Mesodermal cell (in vitro differentiated cells): ENCODE measurements around the gene SORCS2.

Experiments used
- H3K27ac ChIP-seq: 2 replicates; pipeline ENCODE4 v1.7.0; 2013; ENCODE audit warnings: mild to moderate bottlenecking, low read depth, low read length, moderate library complexity; ENCODE audit not compliant: severe bottlenecking
- H3K36me3 ChIP-seq: 2 replicates; pipeline ENCODE4 v1.7.1; 2013; ENCODE audit warnings: mild to moderate bottlenecking, low read length, moderate library complexity; ENCODE audit not compliant: control insufficient read depth, insufficient read depth
- H3K4me1 ChIP-seq: one replicate; pipeline ENCODE4 v1.7.1; 2013; ENCODE audit warnings: mild to moderate bottlenecking, low read length; ENCODE audit not compliant: insufficient read depth, control insufficient read depth, poor library complexity, severe bottlenecking
- H3K4me3 ChIP-seq: 2 replicates; pipeline ENCODE4 v1.7.0; 2013; ENCODE audit warnings: low read length, control low read depth, mild to moderate bottlenecking; ENCODE audit not compliant: insufficient read depth, poor library complexity, severe bottlenecking; ENCODE audit errors: extremely low read depth
- H3K9me3 ChIP-seq: 2 replicates; pipeline ENCODE4 v1.7.1; 2013; ENCODE audit warnings: mild to moderate bottlenecking, low read length, moderate library complexity; ENCODE audit not compliant: control insufficient read depth
- WGBS, 2 experiments: methylation state at CpG; one replicate each; pipeline ENCODE4 v1.1.5; 2013; ENCODE audit warnings: missing lambda C conversion rate in 2 of 2; ENCODE audit not compliant: insufficient coverage in 2 of 2; 5-methylcytosine and 5-hydroxymethylcytosine counted together

Gene SORCS2

DNA sequence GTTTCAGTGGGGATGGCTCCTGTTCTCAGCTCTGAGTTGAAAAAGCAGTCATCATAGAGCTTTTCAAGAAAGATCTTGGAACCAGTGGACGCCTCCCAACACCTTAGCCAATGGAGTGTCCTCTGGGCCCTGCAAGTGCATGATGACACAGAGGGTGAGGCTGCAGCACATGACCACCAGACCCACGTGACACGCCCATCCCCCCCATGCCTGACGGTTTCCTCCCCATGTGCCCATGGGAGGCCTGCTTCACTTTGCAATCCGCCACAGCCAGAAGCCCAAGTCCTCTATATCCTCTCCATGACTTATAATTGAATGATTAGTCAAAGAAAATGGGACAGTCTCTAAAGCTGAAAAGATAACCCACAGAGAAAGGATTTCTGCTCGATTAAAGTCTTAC is 560.3 kb downstream of the SORCS2 start:
- peaks cover 4% of the 10 kb centered on the region for H3K4me1 ChIP-seq
- WGBS, 2 experiments = 91 to 100% methylated on average over 2 of the region's 6 CpGs
- H3K9me3 ChIP-seq = no peaks in the 10 kb centered on the region
- H3K4me3 ChIP-seq = no peak overlapping the region
- peaks cover 4% of the 10 kb centered on the region for H3K36me3 ChIP-seq
- no peak overlapping the region for H3K27ac ChIP-seq

DNA sequence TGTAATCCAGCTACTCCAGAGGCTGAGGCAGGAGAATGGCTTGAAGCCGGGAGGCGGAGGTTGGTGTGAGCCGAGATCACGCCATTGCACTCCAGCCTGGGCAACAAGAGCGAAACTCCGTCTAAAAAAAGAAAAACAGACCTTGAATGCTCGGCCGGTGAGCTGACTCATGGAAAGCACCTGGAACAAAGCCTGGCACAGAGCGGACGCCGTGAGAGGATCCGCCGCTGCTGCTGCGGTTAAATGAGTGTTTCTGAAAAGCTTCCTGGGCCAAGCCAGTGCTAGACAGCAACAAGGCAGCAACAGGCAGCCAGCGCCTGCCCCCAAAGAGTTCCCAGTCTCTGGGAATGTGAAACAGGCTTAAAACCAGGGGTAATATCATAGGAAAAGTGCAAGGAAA is 560.9 kb downstream of the SORCS2 start:
- Histone ChIP-seq H3K4me1 (peaks cover 4% of the 10 kb centered on the region), H3K27ac (no peak overlapping the region), H3K9me3 (no peaks in the 10 kb centered on the region), H3K4me3 (no peak overlapping the region), H3K36me3 (peaks cover 10% of the 10 kb centered on the region)
- 89 to 96% methylated on average over 15 of the region's 15 CpGs for WGBS, 2 experiments

GRCh38 chr4:7753931-7754465 is 561.7 kb downstream of the SORCS2 start:
- peaks cover 4% of the 10 kb centered on the region for H3K4me1 ChIP-seq
- H3K36me3 ChIP-seq = peaks cover 16% of the 10 kb centered on the region
- 93 to 96% methylated on average over 15 of the region's 15 CpGs for WGBS, 2 experiments
- H3K9me3 ChIP-seq = no peaks in the 10 kb centered on the region
- H3K4me3 ChIP-seq = no peak overlapping the region
- no peak overlapping the region for H3K27ac ChIP-seq

DNA sequence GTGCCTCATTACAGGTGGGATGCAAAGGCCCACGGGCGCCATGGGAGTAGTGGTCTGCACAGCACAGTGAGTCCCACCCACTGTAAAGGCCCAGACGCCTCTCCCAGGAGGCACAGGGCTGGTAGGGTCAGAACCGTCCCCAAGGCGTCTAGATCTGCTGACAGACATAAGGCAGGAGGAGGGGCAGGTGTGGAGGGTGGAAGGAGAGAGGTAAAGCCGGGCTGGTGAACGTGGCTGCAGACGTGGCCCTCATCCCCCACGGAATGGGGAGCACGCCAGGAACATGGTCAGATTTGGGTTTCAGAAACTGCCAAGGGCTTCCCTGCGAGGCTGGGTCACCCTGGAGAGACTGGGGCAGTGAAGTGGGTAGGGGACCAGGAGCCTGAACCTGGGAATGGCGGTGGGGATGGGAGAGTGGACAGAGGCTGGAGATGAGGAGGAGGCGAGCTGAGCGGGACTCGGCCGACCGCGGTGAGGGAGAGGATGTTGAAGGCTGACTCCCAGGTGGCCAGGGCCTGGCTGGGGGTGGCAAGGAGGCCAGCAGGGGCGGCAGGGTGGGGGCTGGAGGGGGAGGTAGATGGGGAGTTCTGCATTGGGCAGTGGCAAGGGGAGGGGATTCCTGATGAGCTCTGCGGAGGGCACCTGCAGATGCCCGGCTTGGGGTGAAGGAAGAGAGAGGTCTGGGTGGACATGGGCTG is 562.4 kb downstream of the SORCS2 start:
- Histone ChIP-seq H3K4me1 (peaks cover 3% of the 10 kb centered on the region), H3K36me3 (peaks cover 22% of the 10 kb centered on the region), H3K9me3 (no peaks in the 10 kb centered on the region), H3K27ac (no peak overlapping the region), H3K4me3 (no peak overlapping the region)
- WGBS, 2 experiments = 88% methylated on average over 15 to 19 of the region's 21 CpGs

- H3K4me1 ChIP-seq = no peaks in the 10 kb centered on the region
- no peak overlapping the region for H3K4me3 ChIP-seq
- 90 to 93% methylated on average over 13 to 15 of the region's 16 CpGs for WGBS, 2 experiments
- peaks cover 28% of the 10 kb centered on the region for H3K36me3 ChIP-seq
- no peaks in the 10 kb centered on the region for H3K9me3 ChIP-seq
- H3K27ac ChIP-seq = no peak overlapping the region
Observed at GRCh38 chr4:7755561-7755960, 563.2 kb downstream of the SORCS2 start.

GRCh38 chr4:7756071-7756470 is 563.7 kb downstream of the SORCS2 start:
- Histone ChIP-seq H3K4me1 (no peaks in the 10 kb centered on the region), H3K4me3 (no peak overlapping the region), H3K36me3 (peaks cover 33% of the 10 kb centered on the region), H3K9me3 (no peaks in the 10 kb centered on the region), H3K27ac (no peak overlapping the region)
- WGBS, 2 experiments = 90 to 95% methylated on average over 12 to 14 of the region's 14 CpGs

GRCh38 chr4:7756561-7757355 is 564.4 kb downstream of the SORCS2 start:
- Histone ChIP-seq H3K36me3 (peaks cover 40% of the 10 kb centered on the region), H3K9me3 (no peaks in the 10 kb centered on the region), H3K27ac (no peak overlapping the region), H3K4me1 (no peaks in the 10 kb centered on the region), H3K4me3 (no peak overlapping the region)
- WGBS, 2 experiments = 90 to 95% methylated on average over 31 to 32 of the region's 32 CpGs

GRCh38 chr4:7757501-7758471 is 565.4 kb downstream of the SORCS2 start:
- Histone ChIP-seq H3K36me3 (peaks cover 50% of the 10 kb centered on the region), H3K9me3 (no peaks in the 10 kb centered on the region), H3K4me1 (no peaks in the 10 kb centered on the region), H3K27ac (peak overlapping the region; percentile 16), H3K4me3 (no peak overlapping the region)
- 74 to 75% methylated on average over 18 to 19 of the region's 22 CpGs for WGBS, 2 experiments

DNA sequence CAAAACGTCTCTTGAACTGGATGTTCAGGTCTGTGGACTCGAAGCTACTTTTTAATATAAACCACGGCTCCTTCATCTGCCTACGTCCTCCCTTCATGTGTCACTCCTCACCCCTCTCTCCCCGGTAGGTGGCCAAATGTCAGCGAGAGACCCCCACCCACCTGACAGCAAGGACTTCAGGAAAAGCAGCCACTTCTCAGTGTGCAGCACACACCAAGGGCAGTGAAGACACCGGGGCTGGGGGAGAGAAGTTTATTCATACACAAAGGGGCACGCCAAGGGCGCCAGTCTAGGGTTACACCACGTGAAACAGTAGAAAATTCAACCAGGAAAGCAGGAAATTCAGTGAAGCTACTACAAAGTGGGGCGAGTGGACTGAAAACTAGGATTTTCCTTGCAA is 566.1 kb downstream of the SORCS2 start:
- no peak overlapping the region for H3K27ac ChIP-seq
- no peak overlapping the region for H3K4me3 ChIP-seq
- WGBS, 2 experiments = 80 to 87% methylated on average over 8 to 10 of the region's 11 CpGs

GRCh38 chr4:7759216-7759615 is 566.9 kb downstream of the SORCS2 start:
- Histone ChIP-seq H3K9me3 (no peaks in the 10 kb centered on the region), H3K4me3 (no peak overlapping the region), H3K27ac (no peak overlapping the region), H3K4me1 (no peaks in the 10 kb centered on the region), H3K36me3 (peaks cover 58% of the 10 kb centered on the region)
- WGBS, 2 experiments = 89 to 96% methylated on average over 9 to 12 of the region's 12 CpGs

More for the DNA sequence above, 566.1 kb downstream of the SORCS2 start:
- Histone ChIP-seq H3K36me3 (peaks cover 57% of the 10 kb centered on the region), H3K9me3 (no peaks in the 10 kb centered on the region), H3K4me1 (no peaks in the 10 kb centered on the region)
